HL-60 (cell line): ENCODE measurements around the gene TTC27.
"Not testable (repeated sequence)": the region's sequence is repeated elsewhere in the genome, so short reads cannot be mapped to it uniquely, and the experiment has no call there.

Experiments used
- DNase-seq, 2 experiments: peaks; one replicate each; pipeline ENCODE4 v3.0.0-alpha.2; 2010 to 2020; ENCODE audit warnings: low read depth in 1 of 2, low spot score in 1 of 2
- H3K27ac ChIP-seq: fragments of 250-450 bp; sonication (Bioruptor Pico); replicated peaks from 2 replicates; pipeline ENCODE4 v1.5.1; 2020; ENCODE audit warnings: mild to moderate bottlenecking, moderate library complexity
- H3K27me3 ChIP-seq: fragments of 250-450 bp; sonication (Bioruptor Pico); 2 replicates; pipeline ENCODE4 v1.5.1; 2021; ENCODE audit warnings: mild to moderate bottlenecking, moderate library complexity; ENCODE audit not compliant: insufficient read depth, poor library complexity, severe bottlenecking
- H3K4me3 ChIP-seq: replicated peaks from 2 replicates; pipeline ENCODE4 v1.5.1; 2011; ENCODE audit warnings: mild to moderate bottlenecking, control low read depth, low read length; ENCODE audit not compliant: insufficient read depth
- GABPA ChIP-seq: IDR thresholded peaks from 2 replicates; pipeline ENCODE4 v1.6.1; 2012; ENCODE audit warnings: low read depth
- POLR2AphosphoS5 ChIP-seq: IDR thresholded peaks from 2 replicates; pipeline ENCODE4 v1.6.1; 2012; ENCODE audit warnings: low read depth
- SPI1 ChIP-seq: IDR thresholded peaks from 2 replicates; pipeline ENCODE4 v1.6.1; 2012; ENCODE audit warnings: low read depth, mild to moderate bottlenecking, borderline replicate concordance
- TF ChIP-seq, protein P1 (sequence below): IDR thresholded peaks from 2 replicates; pipeline ENCODE4 v1.6.1; 2012; ENCODE audit warnings: low read depth; ENCODE audit not compliant: insufficient replicate concordance
- TF ChIP-seq, protein P2 (sequence below): IDR thresholded peaks from one replicate; pipeline ENCODE4 v1.5.1; 2011; ENCODE audit warnings: low read length, control low read depth, inconsistent platforms; ENCODE audit not compliant: insufficient read depth

The TTC27 gene

DNA sequence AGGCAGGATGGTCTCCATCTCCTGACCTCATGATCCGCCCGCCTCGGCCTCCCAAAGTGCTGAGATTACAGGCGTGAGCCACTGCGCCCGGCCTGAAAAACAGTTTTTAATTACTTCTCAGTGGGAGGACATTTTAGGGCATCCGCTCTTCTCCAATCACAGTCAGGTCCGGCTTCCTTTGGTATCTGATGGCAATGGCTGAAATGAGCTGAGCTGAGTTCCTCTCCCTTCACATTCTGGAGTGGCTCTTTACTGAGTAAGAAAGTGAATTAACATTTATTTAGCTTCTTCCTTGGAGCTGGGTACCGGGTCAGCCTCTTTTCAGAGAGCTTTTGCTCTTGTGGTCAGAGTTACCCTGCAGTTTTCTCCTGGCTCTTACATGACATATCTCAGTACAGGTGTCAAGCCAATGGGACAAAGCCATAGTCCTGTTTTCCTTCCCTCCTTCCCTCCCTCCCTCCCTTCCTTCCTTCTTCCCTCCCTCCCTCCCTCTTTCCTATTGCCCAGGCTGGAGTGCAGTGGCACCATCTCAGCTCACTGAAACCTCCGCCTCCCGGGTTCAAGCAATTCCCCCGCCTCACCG, 1.1 kb upstream of the TTC27 start:
- no peaks in the 10 kb centered on the region for H3K27me3 ChIP-seq
- TF ChIP-seq, protein P1, sequence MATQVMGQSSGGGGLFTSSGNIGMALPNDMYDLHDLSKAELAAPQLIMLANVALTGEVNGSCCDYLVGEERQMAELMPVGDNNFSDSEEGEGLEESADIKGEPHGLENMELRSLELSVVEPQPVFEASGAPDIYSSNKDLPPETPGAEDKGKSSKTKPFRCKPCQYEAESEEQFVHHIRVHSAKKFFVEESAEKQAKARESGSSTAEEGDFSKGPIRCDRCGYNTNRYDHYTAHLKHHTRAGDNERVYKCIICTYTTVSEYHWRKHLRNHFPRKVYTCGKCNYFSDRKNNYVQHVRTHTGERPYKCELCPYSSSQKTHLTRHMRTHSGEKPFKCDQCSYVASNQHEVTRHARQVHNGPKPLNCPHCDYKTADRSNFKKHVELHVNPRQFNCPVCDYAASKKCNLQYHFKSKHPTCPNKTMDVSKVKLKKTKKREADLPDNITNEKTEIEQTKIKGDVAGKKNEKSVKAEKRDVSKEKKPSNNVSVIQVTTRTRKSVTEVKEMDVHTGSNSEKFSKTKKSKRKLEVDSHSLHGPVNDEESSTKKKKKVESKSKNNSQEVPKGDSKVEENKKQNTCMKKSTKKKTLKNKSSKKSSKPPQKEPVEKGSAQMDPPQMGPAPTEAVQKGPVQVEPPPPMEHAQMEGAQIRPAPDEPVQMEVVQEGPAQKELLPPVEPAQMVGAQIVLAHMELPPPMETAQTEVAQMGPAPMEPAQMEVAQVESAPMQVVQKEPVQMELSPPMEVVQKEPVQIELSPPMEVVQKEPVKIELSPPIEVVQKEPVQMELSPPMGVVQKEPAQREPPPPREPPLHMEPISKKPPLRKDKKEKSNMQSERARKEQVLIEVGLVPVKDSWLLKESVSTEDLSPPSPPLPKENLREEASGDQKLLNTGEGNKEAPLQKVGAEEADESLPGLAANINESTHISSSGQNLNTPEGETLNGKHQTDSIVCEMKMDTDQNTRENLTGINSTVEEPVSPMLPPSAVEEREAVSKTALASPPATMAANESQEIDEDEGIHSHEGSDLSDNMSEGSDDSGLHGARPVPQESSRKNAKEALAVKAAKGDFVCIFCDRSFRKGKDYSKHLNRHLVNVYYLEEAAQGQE = no peak
- TF ChIP-seq SPI1 (no peak), POLR2AphosphoS5 (no peak), GABPA (no peak)
- TF ChIP-seq, protein P2, sequence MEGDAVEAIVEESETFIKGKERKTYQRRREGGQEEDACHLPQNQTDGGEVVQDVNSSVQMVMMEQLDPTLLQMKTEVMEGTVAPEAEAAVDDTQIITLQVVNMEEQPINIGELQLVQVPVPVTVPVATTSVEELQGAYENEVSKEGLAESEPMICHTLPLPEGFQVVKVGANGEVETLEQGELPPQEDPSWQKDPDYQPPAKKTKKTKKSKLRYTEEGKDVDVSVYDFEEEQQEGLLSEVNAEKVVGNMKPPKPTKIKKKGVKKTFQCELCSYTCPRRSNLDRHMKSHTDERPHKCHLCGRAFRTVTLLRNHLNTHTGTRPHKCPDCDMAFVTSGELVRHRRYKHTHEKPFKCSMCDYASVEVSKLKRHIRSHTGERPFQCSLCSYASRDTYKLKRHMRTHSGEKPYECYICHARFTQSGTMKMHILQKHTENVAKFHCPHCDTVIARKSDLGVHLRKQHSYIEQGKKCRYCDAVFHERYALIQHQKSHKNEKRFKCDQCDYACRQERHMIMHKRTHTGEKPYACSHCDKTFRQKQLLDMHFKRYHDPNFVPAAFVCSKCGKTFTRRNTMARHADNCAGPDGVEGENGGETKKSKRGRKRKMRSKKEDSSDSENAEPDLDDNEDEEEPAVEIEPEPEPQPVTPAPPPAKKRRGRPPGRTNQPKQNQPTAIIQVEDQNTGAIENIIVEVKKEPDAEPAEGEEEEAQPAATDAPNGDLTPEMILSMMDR = no peak
- H3K27ac ChIP-seq = no peak overlapping the region
- no peak overlapping the region for H3K4me3 ChIP-seq
- no peak for DNase-seq

DNA sequence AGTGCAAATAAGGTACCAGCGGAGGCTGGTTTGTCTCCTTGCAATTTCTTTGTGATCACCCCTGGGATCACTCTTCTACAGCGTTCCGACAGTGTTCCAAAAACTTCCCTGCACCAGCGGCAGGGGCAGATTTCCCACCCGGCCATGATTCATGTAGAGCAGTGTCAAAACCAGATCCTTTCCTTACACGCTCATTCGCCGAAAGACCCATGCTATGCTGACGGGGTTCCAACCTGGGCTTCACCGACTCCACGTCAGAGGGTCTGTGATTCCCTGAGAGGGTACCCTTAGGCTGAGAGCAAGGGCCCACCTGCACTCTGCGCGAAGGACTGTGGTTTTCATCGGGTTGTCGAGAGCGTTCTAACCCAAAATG, 423 bp upstream of the TTC27 start:
- Histone ChIP-seq H3K27ac (peak overlapping the region; percentile 71), H3K4me3 (peak overlapping the region; percentile 98), H3K27me3 (no peaks in the 10 kb centered on the region)
- TF ChIP-seq POLR2AphosphoS5 (no peak; the same call in 1 of the 2 replicates), SPI1 (no peak)
- TF ChIP-seq, protein P2 = no peak
- peak in 1 of 2 experiments; percentile 23 for DNase-seq

DNA sequence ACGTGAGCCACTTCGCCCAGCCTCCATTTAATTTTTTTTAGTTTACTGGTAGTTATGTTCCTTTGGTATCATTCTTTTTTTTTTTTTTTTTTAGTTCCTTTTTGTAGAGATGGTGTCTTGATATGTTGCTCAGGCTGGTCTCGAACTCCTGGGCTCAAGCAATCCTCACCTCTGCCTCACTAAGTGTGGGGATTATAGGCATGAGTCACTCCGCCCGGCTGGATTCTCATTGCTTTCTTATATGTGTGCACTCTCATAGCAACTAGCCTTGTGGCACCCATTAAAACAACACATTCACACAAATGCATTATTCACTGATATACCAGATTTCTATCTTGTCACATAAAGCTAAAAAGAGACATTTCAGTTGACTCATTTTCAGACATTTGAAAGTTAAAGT, 4.2 kb downstream of the TTC27 start:
- H3K27me3 ChIP-seq = no peaks in the 10 kb centered on the region
- TF ChIP-seq GABPA (no peak), SPI1 (no peak)
- TF ChIP-seq, protein P1 = no peak
- TF ChIP-seq, protein P2 = no peak
- H3K27ac ChIP-seq = no peak overlapping the region
- H3K4me3 ChIP-seq = no peak overlapping the region
- no peak for DNase-seq

DNA sequence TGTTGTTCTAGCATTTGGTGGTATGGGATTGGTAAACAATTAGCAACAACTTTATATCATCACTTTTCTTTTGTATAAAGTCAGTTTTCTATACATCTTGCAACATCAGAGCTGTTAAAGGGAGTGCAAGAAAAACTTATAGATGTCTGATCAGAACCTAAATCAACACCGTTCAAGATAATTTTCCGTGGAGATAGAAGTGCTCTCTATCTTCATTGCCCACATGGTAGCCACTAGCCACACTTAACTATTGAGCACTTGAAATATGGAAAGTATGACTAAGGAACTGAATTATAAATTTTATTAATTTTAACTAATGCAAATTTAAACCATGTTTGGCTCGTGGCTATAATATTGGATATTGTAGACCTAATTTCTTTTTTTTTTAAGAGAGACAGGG, 5.2 kb downstream of the TTC27 start:
- DNase-seq = no peak
- TF ChIP-seq, protein P1 = no peak
- TF ChIP-seq SPI1 (no peak), POLR2AphosphoS5 (no peak), GABPA (no peak)
- TF ChIP-seq, protein P2 = no peak
- Histone ChIP-seq H3K27me3 (no peaks in the 10 kb centered on the region), H3K4me3 (no peak overlapping the region), H3K27ac (no peak overlapping the region)

DNA sequence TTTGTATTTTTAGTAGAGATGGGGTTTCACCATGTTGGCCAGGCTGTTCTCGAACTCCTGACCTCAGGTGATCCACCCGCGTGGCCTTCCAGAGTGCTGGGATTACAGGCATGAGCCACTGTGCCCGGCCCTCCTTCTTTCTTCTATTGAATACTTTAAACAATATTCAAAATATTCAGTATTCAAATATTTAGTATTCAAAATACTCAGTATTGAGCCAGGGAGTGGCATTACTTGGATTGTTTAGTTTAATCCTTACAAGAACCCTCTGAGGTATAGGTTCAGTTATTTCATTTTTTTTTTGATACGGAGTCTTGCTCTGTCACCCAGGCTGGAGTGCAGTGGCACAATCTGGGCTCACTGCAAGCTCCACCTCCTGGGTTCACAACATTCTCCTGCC, 10.7 kb downstream of the TTC27 start:
- DNase-seq, H3K27ac ChIP-seq, H3K4me3 ChIP-seq, H3K27me3 ChIP-seq: not testable (repeated sequence)
